OCI-LY1 (cell line): Measurements from ENCODE around the gene USP14.

ENCODE experiments used
- CTCF ChIP-seq: fragments of 200-600 bp; sonication (generic), shearing (Covaris generic); IDR thresholded peaks from 2 replicates; pipeline ENCODE4 v1.5.1; 2017; ENCODE audit warnings: mild to moderate bottlenecking, antibody characterized with exemption, low read length, moderate library complexity, mixed read lengths
- EZH2 ChIP-seq: fragments of 200-600 bp; sonication (generic), shearing (Covaris generic); IDR thresholded peaks from 2 replicates; pipeline ENCODE4 v1.8.0; 2017; ENCODE audit warnings: borderline replicate concordance, mixed run types, mild to moderate bottlenecking, antibody characterized with exemption, low read length, moderate library complexity, mixed read lengths

GRCh38 chr18:159037-159652 is 788 bp downstream of the USP14 start:
- TF ChIP-seq CTCF = no peak
- TF ChIP-seq EZH2 = no peak
